PFSK-1 (cell line): ENCODE results near the gene PLIN4.

Experiments
- FOXP2 ChIP-seq: optimal IDR thresholded peaks from 2 replicates; pipeline ENCODE3; 2011; ENCODE audit warnings: borderline replicate concordance, control low read depth, inconsistent platforms; ENCODE audit not compliant: insufficient read depth; ENCODE audit errors: extremely low read length, extremely low read depth
- POLR2AphosphoS5 ChIP-seq: IDR thresholded peaks from 2 replicates; pipeline ENCODE4 v1.6.1; 2012; ENCODE audit warnings: low read depth, mild to moderate bottlenecking, control low read depth, low read length, moderate library complexity
- SIN3A ChIP-seq: IDR thresholded peaks from 2 replicates; pipeline ENCODE4 v1.6.1; 2012; ENCODE audit warnings: mild to moderate bottlenecking, low read length, moderate library complexity, borderline replicate concordance; ENCODE audit not compliant: insufficient read depth
- TAF1 ChIP-seq: IDR thresholded peaks from 2 replicates; pipeline ENCODE4 v1.6.1; 2012; ENCODE audit warnings: low read length, control low read depth, borderline replicate concordance; ENCODE audit not compliant: insufficient read depth
- TF ChIP-seq, protein P1 (sequence below), 2 experiments: IDR thresholded peaks; 2 replicates each; pipeline versions ENCODE4 v1.6.1 to v1.8.0; 2011 to 2012; ENCODE audit warnings: low read depth in 2 of 2, low read length in 2 of 2, control low read depth in 1 of 2, inconsistent platforms in 1 of 2, mild to moderate bottlenecking in 1 of 2, moderate library complexity in 1 of 2; ENCODE audit not compliant: insufficient read depth in 1 of 2

- TF ChIP-seq, protein P1, sequence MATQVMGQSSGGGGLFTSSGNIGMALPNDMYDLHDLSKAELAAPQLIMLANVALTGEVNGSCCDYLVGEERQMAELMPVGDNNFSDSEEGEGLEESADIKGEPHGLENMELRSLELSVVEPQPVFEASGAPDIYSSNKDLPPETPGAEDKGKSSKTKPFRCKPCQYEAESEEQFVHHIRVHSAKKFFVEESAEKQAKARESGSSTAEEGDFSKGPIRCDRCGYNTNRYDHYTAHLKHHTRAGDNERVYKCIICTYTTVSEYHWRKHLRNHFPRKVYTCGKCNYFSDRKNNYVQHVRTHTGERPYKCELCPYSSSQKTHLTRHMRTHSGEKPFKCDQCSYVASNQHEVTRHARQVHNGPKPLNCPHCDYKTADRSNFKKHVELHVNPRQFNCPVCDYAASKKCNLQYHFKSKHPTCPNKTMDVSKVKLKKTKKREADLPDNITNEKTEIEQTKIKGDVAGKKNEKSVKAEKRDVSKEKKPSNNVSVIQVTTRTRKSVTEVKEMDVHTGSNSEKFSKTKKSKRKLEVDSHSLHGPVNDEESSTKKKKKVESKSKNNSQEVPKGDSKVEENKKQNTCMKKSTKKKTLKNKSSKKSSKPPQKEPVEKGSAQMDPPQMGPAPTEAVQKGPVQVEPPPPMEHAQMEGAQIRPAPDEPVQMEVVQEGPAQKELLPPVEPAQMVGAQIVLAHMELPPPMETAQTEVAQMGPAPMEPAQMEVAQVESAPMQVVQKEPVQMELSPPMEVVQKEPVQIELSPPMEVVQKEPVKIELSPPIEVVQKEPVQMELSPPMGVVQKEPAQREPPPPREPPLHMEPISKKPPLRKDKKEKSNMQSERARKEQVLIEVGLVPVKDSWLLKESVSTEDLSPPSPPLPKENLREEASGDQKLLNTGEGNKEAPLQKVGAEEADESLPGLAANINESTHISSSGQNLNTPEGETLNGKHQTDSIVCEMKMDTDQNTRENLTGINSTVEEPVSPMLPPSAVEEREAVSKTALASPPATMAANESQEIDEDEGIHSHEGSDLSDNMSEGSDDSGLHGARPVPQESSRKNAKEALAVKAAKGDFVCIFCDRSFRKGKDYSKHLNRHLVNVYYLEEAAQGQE (IDR thresholded peaks at IDR 0.05; ENCODE audit: insufficient read depth in 1 of 2, low read depth in 2 of 2, low read length in 2 of 2) = no peak
- no peak for TF ChIP-seq POLR2AphosphoS5
- no peak for TF ChIP-seq SIN3A
- no peak for TF ChIP-seq TAF1
- TF ChIP-seq FOXP2 = no peak
These were observed 17.3 kb downstream of the PLIN4 start for GRCh38 chr19:4500841-4501591.
